HL-60 (cell line): ENCODE data around the gene OR5A1.

ENCODE experiments used
- DNase-seq, 2 experiments: peaks; one replicate each; pipeline ENCODE4 v3.0.0-alpha.2; 2010 to 2020; ENCODE audit warnings: low read depth in 1 of 2, low spot score in 1 of 2
- H3K27ac ChIP-seq: fragments of 250-450 bp; sonication (Bioruptor Pico); replicated peaks from 2 replicates; pipeline ENCODE4 v1.5.1; 2020; ENCODE audit warnings: mild to moderate bottlenecking, moderate library complexity
- H3K27me3 ChIP-seq: fragments of 250-450 bp; sonication (Bioruptor Pico); 2 replicates; pipeline ENCODE4 v1.5.1; 2021; ENCODE audit warnings: mild to moderate bottlenecking, moderate library complexity; ENCODE audit not compliant: insufficient read depth, poor library complexity, severe bottlenecking
- H3K4me3 ChIP-seq: replicated peaks from 2 replicates; pipeline ENCODE4 v1.5.1; 2011; ENCODE audit warnings: mild to moderate bottlenecking, control low read depth, low read length; ENCODE audit not compliant: insufficient read depth
- CTCF ChIP-seq: IDR thresholded peaks from one replicate; pipeline ENCODE4 v1.5.1; 2011; ENCODE audit warnings: low read length, control low read depth, inconsistent platforms; ENCODE audit not compliant: insufficient read depth
- GABPA ChIP-seq: IDR thresholded peaks from 2 replicates; pipeline ENCODE4 v1.6.1; 2012; ENCODE audit warnings: low read depth
- POLR2AphosphoS5 ChIP-seq: IDR thresholded peaks from 2 replicates; pipeline ENCODE4 v1.6.1; 2012; ENCODE audit warnings: low read depth
- REST ChIP-seq: IDR thresholded peaks from 2 replicates; pipeline ENCODE4 v1.6.1; 2012; ENCODE audit warnings: low read depth; ENCODE audit not compliant: insufficient replicate concordance
- SPI1 ChIP-seq: IDR thresholded peaks from 2 replicates; pipeline ENCODE4 v1.6.1; 2012; ENCODE audit warnings: low read depth, mild to moderate bottlenecking, borderline replicate concordance

Gene OR5A1

GRCh38 chr11:59417023-59417422 is 19.2 kb upstream of the OR5A1 start:
- no peak for TF ChIP-seq CTCF
- TF ChIP-seq POLR2AphosphoS5, result no peak
- TF ChIP-seq SPI1, result no peak
- TF ChIP-seq REST, result no peak
- no peak for TF ChIP-seq GABPA
- DNase-seq, result no peak

GRCh38 chr11:59418156-59418555 is 18.1 kb upstream of the OR5A1 start:
- TF ChIP-seq POLR2AphosphoS5, result no peak
- DNase-seq, result no peak
- Histone ChIP-seq H3K27ac (no peak overlapping the region), H3K4me3 (no peak overlapping the region), H3K27me3 (no peaks in the 10 kb centered on the region)

More at GRCh38 chr11:59417023-59417422, 19.2 kb upstream of the OR5A1 start:
- no peak overlapping the region for H3K27ac ChIP-seq
- H3K4me3 ChIP-seq, result no peak overlapping the region
- no peaks in the 10 kb centered on the region for H3K27me3 ChIP-seq

GRCh38 chr11:59423835-59424234 is 12.4 kb upstream of the OR5A1 start:
- Histone ChIP-seq H3K27me3 (no peaks in the 10 kb centered on the region), H3K4me3 (no peak overlapping the region), H3K27ac (no peak overlapping the region)
- DNase-seq, result no peak
- TF ChIP-seq POLR2AphosphoS5 (no peak), SPI1 (no peak), GABPA (no peak), REST (no peak), CTCF (no peak)

GRCh38 chr11:59425131-59425530 is 11.1 kb upstream of the OR5A1 start:
- H3K27ac ChIP-seq, result no peak overlapping the region
- no peaks in the 10 kb centered on the region for H3K27me3 ChIP-seq
- TF ChIP-seq CTCF, result no peak
- TF ChIP-seq SPI1, result no peak
- no peak overlapping the region for H3K4me3 ChIP-seq
- no peak for DNase-seq
